Stimulated activated CD8-positive, alpha-beta memory T cell treated with anti-CD3 and anti-CD28 coated beads, Interleukin-7, amount 100 ng/mL, for 24 hours (primary cell): ENCODE results near the gene PAMR1.

ENCODE experiments used
- DNase-seq: peaks from one replicate; pipeline ENCODE4 v3.0.0-alpha.2; 2020; ENCODE audit warnings: low read depth

The PAMR1 gene

GRCh38 chr11:35496416-35496815 lies 29.0 kb downstream of the PAMR1 start:
- DNase-seq = no peak

- no peak for DNase-seq
Observed at GRCh38 chr11:35494957-35495490, 30.4 kb downstream of the PAMR1 start.

- no peak for DNase-seq
Observed at GRCh38 chr11:35491231-35491871, 34.1 kb downstream of the PAMR1 start.

- no peak for DNase-seq
Observed at GRCh38 chr11:35488117-35488516, 37.3 kb downstream of the PAMR1 start.

GRCh38 chr11:35487532-35488078 lies 37.8 kb downstream of the PAMR1 start:
- no peak for DNase-seq

GRCh38 chr11:35486934-35487333 lies 38.5 kb downstream of the PAMR1 start:
- no peak for DNase-seq

GRCh38 chr11:35486446-35486845 lies 39.0 kb downstream of the PAMR1 start:
- DNase-seq = no peak

GRCh38 chr11:35485656-35486322 lies 39.6 kb downstream of the PAMR1 start:
- peak; percentile 52 for DNase-seq

GRCh38 chr11:35484435-35484834 lies 41.0 kb downstream of the PAMR1 start:
- no peak for DNase-seq

- no peak for DNase-seq
Observed at GRCh38 chr11:35483131-35483820, 42.1 kb downstream of the PAMR1 start.

- no peak for DNase-seq
Observed at GRCh38 chr11:35479731-35480130, 45.7 kb downstream of the PAMR1 start.

GRCh38 chr11:35478471-35479091 lies 46.8 kb downstream of the PAMR1 start:
- DNase-seq = no peak

- no peak for DNase-seq
Observed at GRCh38 chr11:35477901-35478300, 47.5 kb downstream of the PAMR1 start.

GRCh38 chr11:35474688-35475087 lies 50.7 kb downstream of the PAMR1 start:
- no peak for DNase-seq

- no peak for DNase-seq
Observed at GRCh38 chr11:35473795-35474374, 51.5 kb downstream of the PAMR1 start.

GRCh38 chr11:35470616-35471015 lies 54.8 kb downstream of the PAMR1 start:
- DNase-seq = no peak

GRCh38 chr11:35466058-35466457 lies 59.4 kb downstream of the PAMR1 start:
- no peak for DNase-seq

- no peak for DNase-seq
Observed at GRCh38 chr11:35464308-35464707, 61.1 kb downstream of the PAMR1 start.

- DNase-seq = no peak
Observed at GRCh38 chr11:35463331-35463751, 62.1 kb downstream of the PAMR1 start.

- no peak for DNase-seq
Observed at GRCh38 chr11:35461917-35462538, 63.4 kb downstream of the PAMR1 start.

GRCh38 chr11:35459489-35459888 lies 65.9 kb downstream of the PAMR1 start:
- no peak for DNase-seq
